ENCODE data around the gene PRKAG2. TPM values are rescaled to one million over a fixed set of nuclear protein-coding genes. Genes with fewer than 3 reads are reported as not detected.

PRKAG2 gene
- total RNA-seq, 1 experiment from 2014 or later = 23.9 TPM

DNA sequence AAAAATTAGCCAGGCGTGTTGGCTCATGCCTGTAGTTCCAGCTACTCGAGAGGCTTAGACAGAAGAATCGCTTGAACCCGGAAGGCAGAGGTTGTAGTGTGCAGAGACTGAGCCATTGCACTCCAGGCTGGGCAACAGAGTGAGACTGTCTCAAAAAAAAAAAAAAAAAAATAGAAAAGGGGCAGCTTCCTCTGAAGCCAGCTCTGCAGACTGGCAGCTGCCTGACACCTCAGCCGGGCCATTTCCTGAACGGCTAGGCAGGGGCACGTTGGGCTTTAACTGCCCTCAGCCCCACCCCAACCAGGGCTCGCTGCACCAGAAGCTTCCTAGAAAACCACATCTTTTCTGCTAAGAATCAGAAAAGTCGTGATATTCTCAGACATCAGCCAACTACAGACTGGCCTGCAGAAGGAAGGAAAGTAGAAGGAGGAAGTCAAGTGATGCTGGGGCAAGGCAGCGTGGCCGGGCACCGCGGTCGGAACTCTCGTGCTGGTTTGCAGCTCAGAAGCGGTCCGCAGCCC lies 38.0 kb downstream of the PRKAG2 start:
- Histone ChIP-seq H3K9me2 (replicated peaks; ENCODE audit: low read length) (no peaks in the 10 kb centered on the region), H3K79me2 (ENCODE audit: low read length) (no peaks in the 10 kb centered on the region), H3K9me3 (ENCODE audit: low read length) (no peaks in the 10 kb centered on the region), H3K27ac (ENCODE audit: low read length) (no peak overlapping the region), H3K27me3 (ENCODE audit: low read length) (no peaks in the 10 kb centered on the region), H3K4me1 (ENCODE audit: insufficient read depth, low read length) (peaks cover 4% of the 10 kb centered on the region), H3K36me3 (ENCODE audit: low read depth, low read length) (no peaks in the 10 kb centered on the region), H4K20me1 (ENCODE audit: low read length) (no peaks in the 10 kb centered on the region), H3F3A (ENCODE audit: low read length, unreplicated experiment) (no peaks in the 10 kb centered on the region), H3K4me3 (ENCODE audit: low read length) (no peak overlapping the region), H2AFZ (ENCODE audit: low read length) (no peak overlapping the region), H3K4me2 (ENCODE audit: low read length) (no peak overlapping the region), H3K9ac (ENCODE audit: low read length) (no peak overlapping the region)
- ChIA-PET POLR2A (ENCODE audit: unreplicated experiment) (no interaction called here), CTCF (no interaction called here)
- no TSS peak for BruUV-seq (replicated peaks)
- ATAC-seq (no peak), DNase-seq (no peak)
- intact Hi-C loops (cut with micrococcal nuclease) = no loop called here
- TF ChIP-seq, protein P1, sequence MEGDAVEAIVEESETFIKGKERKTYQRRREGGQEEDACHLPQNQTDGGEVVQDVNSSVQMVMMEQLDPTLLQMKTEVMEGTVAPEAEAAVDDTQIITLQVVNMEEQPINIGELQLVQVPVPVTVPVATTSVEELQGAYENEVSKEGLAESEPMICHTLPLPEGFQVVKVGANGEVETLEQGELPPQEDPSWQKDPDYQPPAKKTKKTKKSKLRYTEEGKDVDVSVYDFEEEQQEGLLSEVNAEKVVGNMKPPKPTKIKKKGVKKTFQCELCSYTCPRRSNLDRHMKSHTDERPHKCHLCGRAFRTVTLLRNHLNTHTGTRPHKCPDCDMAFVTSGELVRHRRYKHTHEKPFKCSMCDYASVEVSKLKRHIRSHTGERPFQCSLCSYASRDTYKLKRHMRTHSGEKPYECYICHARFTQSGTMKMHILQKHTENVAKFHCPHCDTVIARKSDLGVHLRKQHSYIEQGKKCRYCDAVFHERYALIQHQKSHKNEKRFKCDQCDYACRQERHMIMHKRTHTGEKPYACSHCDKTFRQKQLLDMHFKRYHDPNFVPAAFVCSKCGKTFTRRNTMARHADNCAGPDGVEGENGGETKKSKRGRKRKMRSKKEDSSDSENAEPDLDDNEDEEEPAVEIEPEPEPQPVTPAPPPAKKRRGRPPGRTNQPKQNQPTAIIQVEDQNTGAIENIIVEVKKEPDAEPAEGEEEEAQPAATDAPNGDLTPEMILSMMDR (conservative IDR thresholded peaks at IDR 0.05; ENCODE audit: low read depth, low read length) = no peak
- TF ChIP-seq EZH2phosphoT487 (IDR thresholded peaks at IDR 0.05; ENCODE audit: borderline replicate concordance, low read length) = no peak
- no peak for TF ChIP-seq EZH2 (IDR thresholded peaks at IDR 0.05; ENCODE audit: low read length, unreplicated experiment)

- no peak for ATAC-seq
- intact Hi-C loops (cut with micrococcal nuclease) = no loop called here
- H3K9me3 ChIP-seq (ENCODE audit: low read length) = no peaks in the 10 kb centered on the region
- TF ChIP-seq EZH2phosphoT487 (IDR thresholded peaks at IDR 0.05; ENCODE audit: borderline replicate concordance, low read length) (no peak), EZH2 (IDR thresholded peaks at IDR 0.05; ENCODE audit: low read length, unreplicated experiment) (no peak)
- TF ChIP-seq, protein P1 (conservative IDR thresholded peaks at IDR 0.05; ENCODE audit: low read depth, low read length) = no peak
- H3K9ac ChIP-seq (ENCODE audit: low read length) = no peak overlapping the region
- H4K20me1 ChIP-seq (ENCODE audit: low read length) = no peaks in the 10 kb centered on the region
- no peaks in the 10 kb centered on the region for H3K79me2 ChIP-seq (ENCODE audit: low read length)
- BruUV-seq (replicated peaks) = no TSS peak
- ChIA-PET POLR2A (ENCODE audit: unreplicated experiment) (no interaction called here), CTCF (no interaction called here)
- no peak overlapping the region for H3K27ac ChIP-seq (ENCODE audit: low read length)
- no peak overlapping the region for H2AFZ ChIP-seq (ENCODE audit: low read length)
- no peak overlapping the region for H3K4me3 ChIP-seq (ENCODE audit: low read length)
- DNase-seq = no peak
- no peaks in the 10 kb centered on the region for H3K36me3 ChIP-seq (ENCODE audit: low read depth, low read length)
- H3K4me2 ChIP-seq (ENCODE audit: low read length) = no peak overlapping the region
- H3K9me2 ChIP-seq (replicated peaks; ENCODE audit: low read length) = no peaks in the 10 kb centered on the region
- no peaks in the 10 kb centered on the region for H3K4me1 ChIP-seq (ENCODE audit: insufficient read depth, low read length)
- no peaks in the 10 kb centered on the region for H3F3A ChIP-seq (ENCODE audit: low read length, unreplicated experiment)
- no peaks in the 10 kb centered on the region for H3K27me3 ChIP-seq (ENCODE audit: low read length)
These were observed 38.8 kb downstream of the PRKAG2 start for GRCh38 chr7:151838072-151838471.

DNA sequence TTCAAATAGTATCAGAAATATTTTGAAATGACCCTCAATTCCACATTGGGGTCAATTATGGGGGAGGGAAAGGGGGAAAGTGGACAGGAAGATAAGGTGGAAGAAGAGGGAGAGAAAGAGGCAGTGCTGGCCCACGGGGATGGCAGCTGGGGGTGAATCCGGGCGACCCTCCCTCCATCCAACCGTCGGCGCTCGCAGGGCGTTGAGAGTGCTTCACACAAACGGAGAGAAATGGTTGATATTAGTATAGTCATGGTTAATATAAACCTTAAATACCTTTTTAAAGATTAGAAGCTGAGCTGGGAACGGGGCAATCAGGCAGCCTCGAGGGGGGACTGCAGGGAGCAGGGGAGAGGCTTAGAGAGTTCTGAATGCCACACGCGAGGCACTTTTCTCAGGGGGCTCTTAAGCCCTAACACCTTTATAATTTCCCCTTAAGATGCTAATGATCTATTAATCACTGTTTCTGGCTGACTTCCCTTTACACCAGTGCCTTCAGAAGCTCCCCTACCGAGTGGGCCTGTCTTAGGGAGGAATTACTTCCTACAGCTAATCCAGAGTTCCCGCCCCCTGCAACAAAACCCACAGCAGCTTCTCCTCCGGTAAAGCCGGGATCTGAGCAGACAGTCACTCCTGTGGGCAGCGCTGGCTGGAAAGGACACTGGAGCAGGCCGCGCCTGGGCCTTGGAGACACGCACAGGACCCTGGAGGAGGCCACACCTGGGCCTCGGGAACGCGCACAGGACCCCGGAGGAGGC lies 39.5 kb downstream of the PRKAG2 start:
- no peak overlapping the region for H2AFZ ChIP-seq (ENCODE audit: low read length)
- no peaks in the 10 kb centered on the region for H3K9me3 ChIP-seq (ENCODE audit: low read length)
- H3K4me2 ChIP-seq (ENCODE audit: low read length) = no peak overlapping the region
- H3K27me3 ChIP-seq (ENCODE audit: low read length) = no peaks in the 10 kb centered on the region
- intact Hi-C loops (cut with micrococcal nuclease) = no loop called here
- no peaks in the 10 kb centered on the region for H3K9me2 ChIP-seq (replicated peaks; ENCODE audit: low read length)
- no peaks in the 10 kb centered on the region for H3K4me1 ChIP-seq (ENCODE audit: insufficient read depth, low read length)
- ChIA-PET CTCF (no interaction called here), POLR2A (ENCODE audit: unreplicated experiment) (no interaction called here)
- H3K36me3 ChIP-seq (ENCODE audit: low read depth, low read length) = no peaks in the 10 kb centered on the region
- TF ChIP-seq EZH2phosphoT487 (IDR thresholded peaks at IDR 0.05; ENCODE audit: borderline replicate concordance, low read length) (no peak), EZH2 (IDR thresholded peaks at IDR 0.05; ENCODE audit: low read length, unreplicated experiment) (no peak)
- TF ChIP-seq, protein P1 (conservative IDR thresholded peaks at IDR 0.05; ENCODE audit: low read depth, low read length) = no peak
- no peak overlapping the region for H3K4me3 ChIP-seq (ENCODE audit: low read length)
- no peaks in the 10 kb centered on the region for H3K79me2 ChIP-seq (ENCODE audit: low read length)
- H4K20me1 ChIP-seq (ENCODE audit: low read length) = no peaks in the 10 kb centered on the region
- no peak overlapping the region for H3K27ac ChIP-seq (ENCODE audit: low read length)
- DNase-seq (no peak), ATAC-seq (no peak)
- BruUV-seq (replicated peaks) = no TSS peak
- no peaks in the 10 kb centered on the region for H3F3A ChIP-seq (ENCODE audit: low read length, unreplicated experiment)
- H3K9ac ChIP-seq (ENCODE audit: low read length) = no peak overlapping the region

Data from PC-3 (cell line).